Mesenchymal stem cell (in vitro differentiated cells and primary cell): ENCODE measurements around the gene USP14.

ENCODE experiments used
- DNase-seq: peaks from one replicate; pipeline ENCODE4 v3.0.0-alpha.2; 2013
- H2AFZ ChIP-seq: one replicate; pipeline ENCODE4 v1.6.1; 2013; ENCODE audit warnings: low read depth, mild to moderate bottlenecking, control low read depth, inconsistent platforms, low read length, moderate library complexity
- H2AK5ac ChIP-seq: 2 replicates; pipeline ENCODE4 v1.6.1; 2013; ENCODE audit warnings: low read length, moderate library complexity, mild to moderate bottlenecking, inconsistent platforms; ENCODE audit not compliant: severe bottlenecking
- H2BK120ac ChIP-seq: one replicate; pipeline ENCODE4 v1.6.1; 2013; ENCODE audit warnings: low read depth, mild to moderate bottlenecking, inconsistent platforms, low read length, moderate library complexity
- H2BK12ac ChIP-seq, 2 experiments: one replicate each; pipeline ENCODE4 v1.6.1; 2013; ENCODE audit warnings: inconsistent platforms in 2 of 2, low read length in 2 of 2, mild to moderate bottlenecking in 2 of 2, moderate library complexity in 2 of 2, control low read depth in 1 of 2
- H2BK15ac ChIP-seq: one replicate; pipeline ENCODE4 v1.6.1; 2013; ENCODE audit warnings: mild to moderate bottlenecking, low read depth, inconsistent platforms; ENCODE audit not compliant: poor library complexity, severe bottlenecking
- H2BK5ac ChIP-seq: 2 replicates; pipeline ENCODE4 v1.6.1; 2013; ENCODE audit warnings: low read depth, mild to moderate bottlenecking, low read length, control low read depth, inconsistent platforms; ENCODE audit not compliant: poor library complexity, severe bottlenecking
- H3K14ac ChIP-seq, 2 experiments: one replicate each; pipeline ENCODE4 v1.6.1; 2013; ENCODE audit warnings: inconsistent platforms in 2 of 2, low read length in 2 of 2, control low read depth in 1 of 2, mild to moderate bottlenecking in 1 of 2, moderate library complexity in 1 of 2
- H3K18ac ChIP-seq, 2 experiments: one replicate each; pipeline ENCODE4 v1.6.1; 2013; ENCODE audit warnings: inconsistent platforms in 2 of 2, low read length in 2 of 2, control low read depth in 1 of 2, low read depth in 1 of 2, mild to moderate bottlenecking in 1 of 2
- H3K23ac ChIP-seq, 2 experiments: one replicate each; pipeline ENCODE4 v1.6.1; 2013; ENCODE audit warnings: inconsistent platforms in 2 of 2, low read length in 2 of 2, mild to moderate bottlenecking in 2 of 2, moderate library complexity in 2 of 2, control low read depth in 1 of 2
- H3K27ac ChIP-seq: 2 replicates; pipeline ENCODE4 v1.5.1; 2013; ENCODE audit warnings: mild to moderate bottlenecking, moderate library complexity, low read length, control low read depth, inconsistent platforms; ENCODE audit not compliant: poor library complexity, severe bottlenecking
- H3K27me3 ChIP-seq, 2 experiments: 2 replicates each; pipeline versions ENCODE4 v1.6.1 to v1.7.0; 2013; ENCODE audit warnings: low read length in 2 of 2, mild to moderate bottlenecking in 2 of 2, moderate library complexity in 2 of 2, control low read depth in 1 of 2, inconsistent platforms in 1 of 2; ENCODE audit not compliant: control insufficient read depth in 1 of 2, insufficient read depth in 1 of 2
- H3K36me3 ChIP-seq, 2 experiments: 2 replicates each; pipeline versions ENCODE4 v1.6.1 to v1.7.0; 2013; ENCODE audit warnings: low read length in 2 of 2, control low read depth in 1 of 2, inconsistent platforms in 1 of 2, low read depth in 1 of 2, mild to moderate bottlenecking in 1 of 2; ENCODE audit not compliant: insufficient read depth in 2 of 2, control insufficient read depth in 1 of 2
- H3K4ac ChIP-seq, 2 experiments: one replicate each; pipeline ENCODE4 v1.6.1; 2013; ENCODE audit warnings: inconsistent platforms in 2 of 2, low read length in 2 of 2, mild to moderate bottlenecking in 2 of 2, moderate library complexity in 2 of 2, control low read depth in 1 of 2, low read depth in 1 of 2
- H3K4me1 ChIP-seq: 2 replicates; pipeline ENCODE4 v1.6.1; 2013; ENCODE audit warnings: low read depth, low read length, control low read depth; ENCODE audit not compliant: control insufficient read depth, insufficient read depth
- H3K4me2 ChIP-seq: 2 replicates; pipeline ENCODE4 v1.6.1; 2013; ENCODE audit warnings: low read length, mild to moderate bottlenecking, inconsistent platforms; ENCODE audit not compliant: poor library complexity, severe bottlenecking
- H3K4me3 ChIP-seq, 2 experiments: 2 replicates each; pipeline versions ENCODE4 v1.5.1 to v1.7.0; 2013; ENCODE audit warnings: low read length in 2 of 2, mild to moderate bottlenecking in 2 of 2, control low read depth in 1 of 2, low read depth in 1 of 2; ENCODE audit not compliant: insufficient read depth in 1 of 2
- H3K79me1 ChIP-seq: replicated peaks from 2 replicates; pipeline ENCODE4 v1.6.1; 2013; ENCODE audit warnings: mild to moderate bottlenecking, control low read depth, low read length, inconsistent platforms; ENCODE audit not compliant: poor library complexity, severe bottlenecking
- H3K9ac ChIP-seq: 2 replicates; pipeline ENCODE4 v1.7.0; 2013; ENCODE audit warnings: mild to moderate bottlenecking, low read length, moderate library complexity
- H3K9me3 ChIP-seq: 2 replicates; pipeline ENCODE4 v1.7.0; 2013; ENCODE audit warnings: mild to moderate bottlenecking, low read length; ENCODE audit not compliant: control insufficient read depth
- H4K8ac ChIP-seq: one replicate; pipeline ENCODE4 v1.6.1; 2013; ENCODE audit warnings: inconsistent platforms, mild to moderate bottlenecking, low read length, moderate library complexity
- H4K91ac ChIP-seq: one replicate; pipeline ENCODE4 v1.6.1; 2013; ENCODE audit warnings: mild to moderate bottlenecking, low read length, inconsistent platforms
- WGBS: methylation state at CpG from one replicate; pipeline ENCODE4 v1.1.7; 2013; ENCODE audit warnings: mixed read lengths; 5-methylcytosine and 5-hydroxymethylcytosine counted together

The USP14 gene

DNA sequence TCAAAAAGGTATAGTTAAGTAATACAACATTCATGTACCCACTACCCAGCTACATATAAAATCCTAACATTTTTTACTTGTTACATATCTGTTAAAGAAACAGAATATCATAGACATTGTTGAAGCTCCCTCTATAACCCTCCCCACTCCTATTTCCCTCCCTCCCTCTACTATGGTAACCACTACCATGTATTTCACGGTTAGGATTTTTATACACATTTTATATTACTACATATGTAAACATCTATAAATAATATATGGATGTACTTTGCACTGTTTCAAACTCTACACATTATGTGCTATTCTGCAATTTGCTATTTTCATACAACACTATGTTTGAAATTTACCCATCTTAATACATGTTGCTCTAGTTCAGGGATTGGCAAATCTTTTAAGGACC, 73.2 kb downstream of the USP14 start:
- no peak overlapping the region for H3K27ac ChIP-seq
- no peak overlapping the region for H4K8ac ChIP-seq
- no peak overlapping the region for H3K14ac ChIP-seq
- H3K9ac ChIP-seq: no peak overlapping the region
- no peak overlapping the region for H4K91ac ChIP-seq
- no peak overlapping the region for H2AK5ac ChIP-seq
- WGBS: no CpG with 5 or more reads among the region's 1 CpG
- H2BK15ac ChIP-seq: no peak overlapping the region
- H3K18ac ChIP-seq: no peak overlapping the region
- H2BK120ac ChIP-seq: no peak overlapping the region
- no peak overlapping the region for H3K23ac ChIP-seq
- no peak overlapping the region for H2BK5ac ChIP-seq
- no peak overlapping the region for H3K4me3 ChIP-seq
- peaks cover 4 to 6% of the 10 kb centered on the region in 2 experiments for H3K36me3 ChIP-seq
- H3K4me1 ChIP-seq: no peaks in the 10 kb centered on the region
- H2AFZ ChIP-seq: no peak overlapping the region
- H3K79me1 ChIP-seq: peaks cover 4% of the 10 kb centered on the region
- no peaks in the 10 kb centered on the region for H3K9me3 ChIP-seq
- no peaks in the 10 kb centered on the region for H3K27me3 ChIP-seq
- no peak overlapping the region for H3K4me2 ChIP-seq
- no peak for DNase-seq
- no peak overlapping the region for H2BK12ac ChIP-seq
- no peak overlapping the region for H3K4ac ChIP-seq

DNA sequence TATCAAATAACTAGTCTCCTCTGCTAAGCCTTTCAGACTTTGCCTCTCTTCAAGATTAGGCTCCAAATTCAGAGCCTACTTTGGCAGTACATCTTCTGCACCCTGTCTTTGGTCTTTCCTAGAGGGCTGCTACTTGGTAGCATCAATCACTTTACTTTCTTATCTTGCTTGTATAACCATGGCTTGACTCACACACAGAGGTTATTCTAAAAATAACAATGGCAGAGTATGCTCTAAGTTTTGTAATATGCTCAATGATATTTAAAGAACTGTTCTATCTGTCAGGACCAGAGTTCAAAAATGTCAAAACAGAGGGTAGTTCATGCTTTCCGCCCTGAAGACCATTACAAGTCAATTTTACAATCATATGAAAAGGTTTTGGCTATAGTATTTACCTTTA, 81.8 kb downstream of the USP14 start:
- DNase-seq: peak; percentile 6

DNA sequence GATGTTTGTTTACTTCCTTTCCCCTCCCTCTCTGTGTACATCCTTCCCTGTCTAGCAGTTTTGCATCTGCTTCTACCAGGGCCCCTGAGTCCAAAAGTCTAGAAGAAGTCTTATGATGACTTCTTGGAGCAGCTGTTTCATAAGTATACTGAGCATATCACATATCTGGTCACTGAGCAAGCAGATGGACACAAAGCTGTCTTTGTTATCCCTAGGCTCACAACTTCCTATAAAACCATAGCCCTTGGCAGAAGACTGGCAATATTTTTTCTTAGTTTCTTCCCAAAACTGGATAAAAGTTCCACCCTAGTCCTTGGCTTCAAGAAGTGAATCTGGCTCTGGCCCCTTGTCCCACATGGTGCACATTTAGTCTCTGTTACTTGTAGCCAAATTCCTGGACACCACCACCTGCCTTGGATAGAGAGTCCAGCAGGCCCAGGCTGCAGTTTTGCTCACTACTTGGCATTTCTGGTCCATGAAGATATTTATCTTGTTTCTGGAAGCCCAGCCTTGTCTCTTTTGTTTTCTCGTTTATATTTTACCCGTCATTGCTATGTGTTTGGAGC, 87.0 kb downstream of the USP14 start:
- DNase-seq: no peak
- H4K8ac ChIP-seq: no peak overlapping the region
- no peaks in the 10 kb centered on the region for H3K27me3 ChIP-seq
- H4K91ac ChIP-seq: no peak overlapping the region
- peaks cover 3% of the 10 kb centered on the region for H3K79me1 ChIP-seq
- no peak overlapping the region for H2AFZ ChIP-seq
- no peak overlapping the region for H3K23ac ChIP-seq
- H3K4me2 ChIP-seq: no peak overlapping the region
- no peaks in the 10 kb centered on the region for H3K4me1 ChIP-seq
- WGBS: 100% methylated on average over 2 of the region's 2 CpGs
- no peak overlapping the region for H2BK12ac ChIP-seq
- H3K14ac ChIP-seq: no peak overlapping the region
- no peak overlapping the region for H3K27ac ChIP-seq
- H3K9ac ChIP-seq: no peak overlapping the region
- H2AK5ac ChIP-seq: no peak overlapping the region
- H2BK120ac ChIP-seq: no peak overlapping the region
- no peak overlapping the region for H2BK5ac ChIP-seq
- no peak overlapping the region for H3K4me3 ChIP-seq
- H3K9me3 ChIP-seq: no peaks in the 10 kb centered on the region
- no peak overlapping the region for H3K4ac ChIP-seq
- H3K18ac ChIP-seq: no peak overlapping the region
- peaks cover 4 to 80% of the 10 kb centered on the region in 2 experiments for H3K36me3 ChIP-seq
- no peak overlapping the region for H2BK15ac ChIP-seq

More for the DNA sequence above, 81.8 kb downstream of the USP14 start:
- H3K23ac ChIP-seq: no peak overlapping the region
- no peak overlapping the region for H2BK5ac ChIP-seq
- peaks cover 0 to 47% of the 10 kb centered on the region in 2 experiments for H3K36me3 ChIP-seq
- no peak overlapping the region for H2AK5ac ChIP-seq
- H3K79me1 ChIP-seq: no peaks in the 10 kb centered on the region
- no peak overlapping the region for H3K4me2 ChIP-seq
- no peaks in the 10 kb centered on the region for H3K27me3 ChIP-seq
- H2BK12ac ChIP-seq: no peak overlapping the region
- H3K27ac ChIP-seq: no peak overlapping the region
- H3K18ac ChIP-seq: no peak overlapping the region
- no peak overlapping the region for H2BK120ac ChIP-seq
- H3K4ac ChIP-seq: no peak overlapping the region
- H2BK15ac ChIP-seq: no peak overlapping the region
- no peak overlapping the region for H4K8ac ChIP-seq
- no peaks in the 10 kb centered on the region for H3K9me3 ChIP-seq
- H3K4me3 ChIP-seq: no peak overlapping the region
- H4K91ac ChIP-seq: no peak overlapping the region
- H3K14ac ChIP-seq: no peak overlapping the region
- 100% methylated on average over 1 of the region's 1 CpG for WGBS
- no peak overlapping the region for H2AFZ ChIP-seq
- no peaks in the 10 kb centered on the region for H3K4me1 ChIP-seq
- no peak overlapping the region for H3K9ac ChIP-seq

DNA sequence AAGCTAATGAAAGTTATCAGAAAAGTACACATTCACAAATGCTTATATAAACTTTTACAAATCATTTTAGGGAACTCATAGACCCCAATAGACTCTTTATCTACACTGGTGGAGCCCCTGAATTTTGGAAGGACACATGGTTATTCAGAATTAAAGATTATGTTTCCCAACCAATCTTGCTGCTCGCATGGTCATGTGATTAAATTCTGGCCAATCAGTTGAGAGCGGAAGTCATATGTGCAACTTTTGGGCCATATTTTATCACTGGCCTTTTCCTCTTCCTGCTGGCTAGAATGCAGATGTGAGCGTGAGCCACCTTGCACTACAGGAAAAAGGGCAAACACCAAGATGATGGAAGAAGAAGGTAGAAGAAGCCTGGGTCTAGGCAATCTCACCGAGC, 89.7 kb downstream of the USP14 start:
- no peak for DNase-seq
- 97% methylated on average over 4 of the region's 4 CpGs for WGBS

More for the DNA sequence above, 89.7 kb downstream of the USP14 start:
- Histone ChIP-seq H2BK5ac (no peak overlapping the region), H3K9ac (no peak overlapping the region), H3K79me1 (peaks cover 3% of the 10 kb centered on the region), H3K36me3 (peaks cover 7 to 89% of the 10 kb centered on the region in 2 experiments), H2BK12ac (no peak overlapping the region), H4K91ac (no peak overlapping the region), H3K23ac (no peak overlapping the region), H3K4me2 (no peak overlapping the region), H3K27ac (no peak overlapping the region), H3K9me3 (no peaks in the 10 kb centered on the region), H4K8ac (no peak overlapping the region), H2BK120ac (no peak overlapping the region), H3K18ac (no peak overlapping the region), H3K14ac (no peak overlapping the region), H2AK5ac (no peak overlapping the region), H3K4ac (no peak overlapping the region), H2BK15ac (no peak overlapping the region), H3K4me1 (no peaks in the 10 kb centered on the region), H2AFZ (no peak overlapping the region), H3K27me3 (no peaks in the 10 kb centered on the region), H3K4me3 (no peak overlapping the region)
